ENCODE results near the gene CDC6. TPM values are rescaled to one million over a fixed set of nuclear protein-coding genes. Genes with fewer than 3 reads are reported as not detected.

The CDC6 gene
- total and polyA plus RNA-seq, 2 of the 8 experiments (the other 6 are each of a cell fraction or from before 2014, with no cell fraction given), result 50.5 to 140 TPM

GRCh38 chr17:40331743-40332641, 44.3 kb downstream of the CDC6 start (continued):
- TF ChIP-seq SAP30 (IDR thresholded peaks at IDR 0.05; ENCODE audit: insufficient read depth, insufficient replicate concordance, low read length), result no peak
- no peak for TF ChIP-seq SP4 (IDR thresholded peaks at IDR 0.05; ENCODE audit: low read length)
- TF ChIP-seq YY1 (IDR thresholded peaks at IDR 0.05; ENCODE audit: low read depth, low read length), result no peak
